Measurements from ENCODE around the gene FEN1. TPM values are rescaled to one million over a fixed set of nuclear protein-coding genes. Genes with fewer than 3 reads are reported as not detected.

The FEN1 gene
- total RNA-seq, 2 donors from 2014 or later = 55.4 to 64.7 TPM

DNA sequence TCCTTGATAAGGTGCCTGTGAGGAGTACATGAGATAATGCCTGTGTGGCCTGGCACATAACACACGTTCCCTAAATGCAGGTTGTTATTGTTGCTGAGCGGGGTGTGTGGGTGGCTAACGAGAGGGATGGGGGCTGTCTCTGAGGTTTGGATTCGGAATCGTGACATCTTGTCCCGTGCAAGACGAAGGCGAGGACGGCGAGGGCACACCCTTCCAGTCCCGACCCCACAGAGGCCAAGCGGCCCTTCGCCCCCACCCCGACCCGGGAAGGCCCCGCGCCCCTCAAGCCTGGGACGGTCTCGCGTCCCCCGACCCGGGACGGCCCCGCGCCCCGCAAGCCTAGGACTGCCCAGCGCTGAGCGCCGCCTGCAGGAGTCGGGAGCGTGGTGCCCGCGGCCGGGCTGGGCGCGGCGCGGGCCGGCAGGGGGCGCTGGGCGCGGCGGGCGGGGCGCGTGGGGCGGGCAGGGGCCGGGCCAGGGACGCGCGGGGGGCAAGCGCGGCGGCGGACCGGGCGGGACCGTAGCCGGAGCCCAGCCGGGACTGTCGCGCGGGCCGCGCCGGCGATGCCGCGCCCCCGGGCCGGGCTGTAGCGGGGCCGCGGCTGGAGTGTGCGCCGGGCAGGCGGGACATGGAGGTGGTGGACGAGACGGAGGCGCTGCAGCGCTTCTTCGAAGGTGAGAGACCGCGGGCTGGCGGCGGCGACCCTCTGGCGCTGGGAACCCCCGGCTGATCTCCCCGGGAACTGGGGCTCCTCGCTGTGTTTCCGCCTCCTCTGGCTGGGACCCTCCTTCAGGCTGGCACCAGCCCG, 40.4 kb upstream of the FEN1 start, which contains the start of gene MYRF:
TSS of gene MYRF (plus strand) at position 520 of the 808 bp plus-strand sequence. CDS start at position 629, 109 bp downstream.
- Mint-ChIP-seq H3K27me3 (ENCODE audit: low read depth) (peaks cover 30% of the 10 kb centered on the region), H3K9me3 (no peaks in the 10 kb centered on the region), H3K27ac (no peak within 1 kb of the TSS), H3K4me3 (peak within 1 kb of the TSS; percentile 78 to 81), H3K4me1 (ENCODE audit: low read depth) (peaks cover 27% of the 10 kb centered on the region), H3K36me3 (ENCODE audit: insufficient read depth in 2 of 2) (no peaks in the 10 kb centered on the region)
- ATAC-seq (replicated peaks in 1 of 2) (peak; percentile 82 to 91), DNase-seq (peak; percentile 72 to 76)

DNA sequence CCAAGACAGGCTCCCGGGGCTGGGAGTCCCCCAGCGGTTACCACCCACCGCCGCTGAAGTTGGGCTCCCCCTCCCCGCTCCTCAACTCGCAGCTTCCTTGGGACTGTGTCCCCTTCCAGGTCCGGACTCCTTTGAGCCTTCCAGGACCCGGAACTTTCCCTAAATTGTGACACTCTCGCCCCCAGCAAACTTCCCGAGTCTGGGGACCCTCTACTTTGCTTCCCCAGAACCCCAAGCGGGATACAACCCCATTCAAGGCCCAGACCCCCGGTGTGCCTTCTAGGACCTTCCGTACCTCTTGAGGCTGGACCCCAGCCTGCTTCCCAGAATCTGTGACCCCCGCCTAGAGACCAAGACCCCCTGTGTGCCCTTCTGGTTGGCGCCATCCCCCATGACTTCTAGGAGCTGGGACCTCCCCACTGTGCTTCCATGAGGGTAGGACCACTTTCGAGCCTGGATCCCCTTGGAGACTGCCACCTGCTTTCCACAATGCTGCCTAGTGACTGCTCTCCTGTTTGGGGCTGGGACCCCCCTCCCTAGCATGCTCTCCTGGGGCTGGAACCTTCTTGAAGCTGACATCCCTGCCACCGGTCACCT, 39.7 kb upstream of the FEN1 start:
- H3K4me1 Mint-ChIP-seq (ENCODE audit: low read depth) = peaks cover 27% of the 10 kb centered on the region
- H3K27me3 Mint-ChIP-seq (ENCODE audit: low read depth) = peaks cover 30% of the 10 kb centered on the region
- peak in 1 of 2 donors; percentile 1 for ATAC-seq (replicated peaks in 1 of 2)
- DNase-seq = no peak
- no peaks in the 10 kb centered on the region for H3K9me3 Mint-ChIP-seq
- no peaks in the 10 kb centered on the region for H3K36me3 Mint-ChIP-seq (ENCODE audit: insufficient read depth in 2 of 2)
- H3K27ac Mint-ChIP-seq = no peak overlapping the region
- peak overlapping the region; percentile 78 to 81 for H3K4me3 Mint-ChIP-seq

DNA sequence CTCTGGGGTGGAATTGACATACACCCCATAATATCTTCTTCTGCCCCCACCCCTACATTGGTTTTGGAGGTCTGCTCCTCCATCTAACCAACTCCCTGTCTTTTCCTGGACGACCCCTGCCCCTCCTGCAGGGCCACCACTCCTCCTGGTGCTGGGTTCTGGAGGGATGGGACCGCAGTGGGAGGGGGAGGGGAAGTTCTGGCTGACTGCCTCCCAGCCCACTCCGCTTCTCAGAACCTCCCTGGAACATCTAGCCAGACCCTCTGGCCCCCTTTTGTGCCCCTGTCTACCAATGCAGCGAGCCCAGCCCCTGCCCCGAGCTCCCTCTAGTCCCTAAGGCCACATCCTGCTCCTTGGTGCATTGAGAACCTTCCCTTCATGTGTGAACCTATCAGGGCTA, 39.0 kb upstream of the FEN1 start:
- Mint-ChIP-seq H3K27ac (no peak overlapping the region), H3K4me1 (ENCODE audit: low read depth) (peaks cover 27% of the 10 kb centered on the region), H3K27me3 (ENCODE audit: low read depth) (peaks cover 30% of the 10 kb centered on the region), H3K36me3 (ENCODE audit: insufficient read depth in 2 of 2) (no peaks in the 10 kb centered on the region), H3K4me3 (peak overlapping the region; percentile 78 to 81), H3K9me3 (no peaks in the 10 kb centered on the region)
- ATAC-seq (replicated peaks in 1 of 2) (no peak), DNase-seq (no peak)

DNA sequence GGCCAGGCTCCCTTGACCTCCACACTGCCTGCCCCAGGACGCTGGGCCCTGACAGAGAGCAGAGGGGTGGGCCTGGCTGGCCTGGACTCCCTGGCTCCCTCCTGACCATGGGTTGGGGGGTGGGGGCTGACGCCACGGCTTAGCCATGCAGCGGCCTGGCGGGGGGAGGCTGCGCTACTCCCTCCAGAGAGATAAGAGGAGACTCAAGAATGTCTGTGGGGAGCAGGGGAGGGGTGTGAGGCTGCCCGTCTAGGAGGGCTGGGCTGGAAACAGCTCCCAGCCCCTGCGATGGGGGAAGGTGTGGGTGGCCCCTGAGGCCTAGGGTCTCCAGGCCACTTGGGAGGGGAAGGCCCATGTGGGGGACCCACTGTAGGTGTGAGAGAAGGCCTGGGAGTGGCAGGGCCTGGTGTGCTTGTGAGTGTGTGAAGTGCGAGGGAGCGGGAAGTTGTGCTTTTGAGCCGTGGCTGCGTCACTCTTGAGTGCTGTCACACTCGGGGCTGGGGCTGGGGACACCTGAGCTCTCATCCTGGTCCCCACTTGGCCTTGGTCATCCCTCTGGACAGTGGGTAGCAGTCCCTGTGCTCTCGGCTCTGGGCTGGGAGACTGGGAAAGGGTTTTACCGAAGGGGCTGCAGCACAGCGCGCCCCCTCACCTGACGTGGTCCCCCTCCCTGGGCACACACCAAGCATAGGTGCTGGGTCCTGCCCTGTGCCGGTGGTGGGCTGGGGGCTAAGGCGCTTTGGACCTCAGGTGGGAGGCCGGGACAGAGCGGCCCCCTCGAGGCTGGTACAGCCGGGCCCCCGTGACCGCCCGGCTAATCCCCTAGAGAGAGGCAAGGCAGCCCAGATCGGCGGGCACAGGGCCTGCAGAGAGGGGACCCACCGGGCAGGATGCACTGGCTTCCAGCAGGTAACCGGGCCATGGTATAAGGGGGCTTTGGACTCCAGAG, 37.9 kb upstream of the FEN1 start:
- Mint-ChIP-seq H3K36me3 (ENCODE audit: insufficient read depth in 2 of 2) (no peaks in the 10 kb centered on the region), H3K27ac (no peak overlapping the region), H3K4me1 (ENCODE audit: low read depth) (peaks cover 27% of the 10 kb centered on the region), H3K27me3 (ENCODE audit: low read depth) (peaks cover 23% of the 10 kb centered on the region), H3K9me3 (no peaks in the 10 kb centered on the region), H3K4me3 (no peak overlapping the region)
- ATAC-seq (replicated peaks in 1 of 2) (no peak), DNase-seq (no peak)

DNA sequence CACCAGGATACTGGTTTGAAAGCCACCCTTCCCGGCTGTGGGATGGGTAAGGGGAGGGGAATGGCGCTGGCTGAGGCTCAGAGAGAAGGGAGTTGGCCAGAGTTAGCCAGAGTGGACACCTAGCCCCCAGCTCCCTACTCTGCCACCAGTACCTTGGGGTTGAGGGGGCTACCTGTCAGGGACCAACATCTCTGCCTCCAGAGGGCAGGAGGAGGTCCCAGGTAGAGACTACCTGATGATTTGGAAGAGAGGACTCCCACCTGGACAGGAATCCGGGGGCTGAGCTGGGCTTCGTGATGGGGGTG, 36.6 kb upstream of the FEN1 start:
- peaks cover 18% of the 10 kb centered on the region for H3K27me3 Mint-ChIP-seq (ENCODE audit: low read depth)
- no peak for ATAC-seq (replicated peaks in 1 of 2)
- H3K36me3 Mint-ChIP-seq (ENCODE audit: insufficient read depth in 2 of 2) = no peaks in the 10 kb centered on the region
- DNase-seq = no peak
- H3K9me3 Mint-ChIP-seq = no peaks in the 10 kb centered on the region
- H3K4me1 Mint-ChIP-seq (ENCODE audit: low read depth) = peaks cover 27% of the 10 kb centered on the region
- peak overlapping the region; percentile 34 for H3K27ac Mint-ChIP-seq
- no peak overlapping the region for H3K4me3 Mint-ChIP-seq

DNA sequence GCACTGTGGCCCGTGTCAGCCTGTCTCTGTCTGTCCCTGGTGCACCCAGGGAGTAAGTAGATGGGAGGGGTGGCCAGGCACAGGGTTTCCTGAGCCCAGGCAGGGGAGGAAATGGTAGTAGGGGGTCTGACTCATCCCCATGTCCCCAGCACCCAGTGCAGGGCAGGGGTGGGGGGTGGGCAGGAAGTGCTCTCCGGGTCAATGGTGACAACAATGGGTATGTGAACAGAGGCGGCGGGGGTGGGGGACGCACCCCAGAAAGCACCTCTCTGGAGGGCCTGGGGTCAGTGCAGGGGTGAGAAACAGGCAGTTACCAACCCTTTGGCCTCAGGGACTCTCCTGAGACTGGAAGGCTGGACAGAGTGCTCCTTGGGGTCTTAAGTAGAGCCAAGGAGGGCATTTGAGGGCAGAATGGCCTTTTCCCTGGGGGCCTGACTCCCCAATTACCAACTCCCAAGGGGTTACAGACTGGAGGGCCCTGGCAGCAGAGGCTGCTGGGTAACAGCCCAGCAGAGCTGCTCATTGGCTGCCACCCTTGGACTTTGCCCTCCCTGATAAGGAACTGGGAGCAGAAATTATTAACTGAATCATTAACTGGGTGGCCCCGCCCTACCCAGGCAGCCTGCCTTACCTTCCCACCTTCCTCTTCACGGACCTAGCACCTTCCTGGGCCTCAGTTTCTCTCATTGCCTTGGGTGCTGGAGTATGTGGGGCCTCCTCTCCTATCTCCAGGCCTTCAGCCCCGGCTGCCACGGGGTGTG, 36.1 kb upstream of the FEN1 start:
- peak overlapping the region in 1 of 2 donors; percentile 37 for H3K4me3 Mint-ChIP-seq
- H3K36me3 Mint-ChIP-seq (ENCODE audit: insufficient read depth in 2 of 2) = no peaks in the 10 kb centered on the region
- DNase-seq (peak; percentile 53 to 66), ATAC-seq (replicated peaks in 1 of 2) (peak; percentile 70 to 86)
- H3K4me1 Mint-ChIP-seq (ENCODE audit: low read depth) = peaks cover 27% of the 10 kb centered on the region
- H3K9me3 Mint-ChIP-seq = no peaks in the 10 kb centered on the region
- peak overlapping the region; percentile 34 for H3K27ac Mint-ChIP-seq
- H3K27me3 Mint-ChIP-seq (ENCODE audit: low read depth) = peaks cover 13% of the 10 kb centered on the region

DNA sequence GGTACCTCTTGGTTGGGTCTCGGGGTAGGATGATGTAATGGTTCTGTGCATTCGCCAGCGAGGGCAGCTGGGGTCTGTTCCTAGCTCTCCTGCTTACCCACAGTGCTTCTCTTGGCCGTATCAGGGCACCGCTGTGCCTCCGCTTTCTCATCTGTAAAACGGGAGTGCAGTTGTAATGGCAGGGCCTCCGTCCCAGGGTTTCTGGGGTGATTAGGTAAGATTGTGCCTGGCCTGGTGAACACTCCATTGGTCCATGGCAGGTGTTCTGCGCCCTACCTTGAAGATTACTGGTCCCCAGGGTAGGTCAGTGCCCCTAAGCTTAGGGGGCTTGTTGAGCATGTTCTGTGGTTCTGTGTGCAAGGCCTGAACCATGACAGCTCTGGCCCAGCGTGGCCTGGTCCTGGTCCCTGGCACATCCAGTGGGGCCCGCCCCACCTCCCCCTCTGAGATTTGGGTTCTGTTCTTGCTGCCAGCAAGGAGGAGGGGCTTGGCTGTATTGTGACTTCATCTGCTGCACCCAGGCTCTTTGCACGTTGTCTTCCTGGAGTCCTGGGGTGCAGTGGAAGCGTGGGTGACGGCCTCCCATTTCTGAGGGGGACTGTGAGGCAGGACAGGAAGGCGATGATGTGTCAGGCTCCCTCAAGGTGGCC, 35.4 kb upstream of the FEN1 start:
- Mint-ChIP-seq H3K4me3 (no peak overlapping the region), H3K27me3 (ENCODE audit: low read depth) (peaks cover 13% of the 10 kb centered on the region), H3K4me1 (ENCODE audit: low read depth) (peaks cover 27% of the 10 kb centered on the region), H3K36me3 (ENCODE audit: insufficient read depth in 2 of 2) (no peaks in the 10 kb centered on the region), H3K9me3 (no peaks in the 10 kb centered on the region), H3K27ac (no peak overlapping the region)
- no peak for DNase-seq
- ATAC-seq (replicated peaks in 1 of 2) = no peak

DNA sequence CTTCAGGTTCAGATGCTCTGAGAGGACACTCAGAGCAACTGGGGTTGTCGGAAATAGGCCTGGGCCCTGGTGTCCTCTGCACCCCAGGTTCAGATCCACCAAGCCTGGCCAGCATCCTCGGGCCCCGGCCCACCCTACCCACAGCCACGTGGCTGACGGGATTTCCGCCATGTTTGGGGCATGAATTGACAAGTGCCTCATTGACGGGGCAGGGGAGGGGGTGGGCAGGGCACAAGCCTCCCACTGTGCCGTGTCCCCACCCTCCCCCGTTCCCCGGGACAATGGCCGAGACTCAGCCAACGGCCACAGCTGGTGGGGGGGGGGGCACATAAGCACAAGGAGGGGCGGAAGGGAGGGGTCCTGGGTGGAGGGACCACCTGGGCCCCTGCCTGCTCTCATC, 31.8 kb upstream of the FEN1 start:
- H3K4me3 Mint-ChIP-seq = no peak overlapping the region
- ATAC-seq (replicated peaks in 1 of 2) (no peak), DNase-seq (no peak)

DNA sequence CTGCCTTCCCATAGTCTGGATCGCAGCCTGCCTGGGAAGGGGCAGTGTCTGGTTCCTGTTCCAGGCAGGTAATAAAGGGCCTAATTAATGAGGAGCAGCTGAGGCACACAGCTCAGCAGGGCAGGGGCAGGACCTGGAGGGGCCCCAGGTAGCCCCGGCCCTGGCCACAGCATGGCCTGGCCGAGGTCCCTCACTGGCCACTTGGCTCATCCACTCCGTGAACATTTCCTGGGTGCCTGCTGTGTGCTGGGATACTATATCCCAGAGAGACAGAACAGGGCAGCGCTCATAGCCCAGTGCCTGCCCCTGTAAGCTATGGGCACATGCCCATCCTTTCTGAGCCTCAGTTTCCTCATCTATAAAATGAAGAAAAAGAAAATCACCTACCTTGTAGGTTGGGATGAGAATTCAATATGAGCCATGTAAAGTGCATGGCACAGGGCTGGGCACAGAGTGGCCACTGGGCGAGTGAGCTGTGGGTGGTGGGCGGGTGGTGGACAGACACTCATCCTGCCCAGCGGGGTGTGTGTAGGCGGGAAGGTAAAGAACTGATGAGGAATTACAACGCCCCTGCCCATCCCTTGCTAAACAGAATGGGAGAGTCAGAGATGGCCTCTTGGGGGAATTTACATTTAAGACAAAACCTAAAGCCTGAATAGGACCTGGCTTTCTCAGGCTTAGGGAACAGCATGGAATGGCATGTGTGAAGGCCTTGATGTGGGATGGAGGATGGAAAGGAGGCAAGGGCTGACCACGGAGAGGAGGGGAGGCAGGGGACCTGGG, 31.1 kb upstream of the FEN1 start:
- no peak overlapping the region for H3K27ac Mint-ChIP-seq
- H3K4me3 Mint-ChIP-seq = no peak overlapping the region
- DNase-seq (no peak), ATAC-seq (replicated peaks in 1 of 2) (no peak)
- H3K9me3 Mint-ChIP-seq = no peaks in the 10 kb centered on the region
- peaks cover 7% of the 10 kb centered on the region for H3K4me1 Mint-ChIP-seq (ENCODE audit: low read depth)
- H3K27me3 Mint-ChIP-seq (ENCODE audit: low read depth) = no peaks in the 10 kb centered on the region
- no peaks in the 10 kb centered on the region for H3K36me3 Mint-ChIP-seq (ENCODE audit: insufficient read depth in 2 of 2)

More for the DNA sequence above, 31.8 kb upstream of the FEN1 start:
- Mint-ChIP-seq H3K27ac (no peak overlapping the region), H3K36me3 (ENCODE audit: insufficient read depth in 2 of 2) (no peaks in the 10 kb centered on the region), H3K4me1 (ENCODE audit: low read depth) (peaks cover 14% of the 10 kb centered on the region), H3K27me3 (ENCODE audit: low read depth) (no peaks in the 10 kb centered on the region), H3K9me3 (no peaks in the 10 kb centered on the region)

DNA sequence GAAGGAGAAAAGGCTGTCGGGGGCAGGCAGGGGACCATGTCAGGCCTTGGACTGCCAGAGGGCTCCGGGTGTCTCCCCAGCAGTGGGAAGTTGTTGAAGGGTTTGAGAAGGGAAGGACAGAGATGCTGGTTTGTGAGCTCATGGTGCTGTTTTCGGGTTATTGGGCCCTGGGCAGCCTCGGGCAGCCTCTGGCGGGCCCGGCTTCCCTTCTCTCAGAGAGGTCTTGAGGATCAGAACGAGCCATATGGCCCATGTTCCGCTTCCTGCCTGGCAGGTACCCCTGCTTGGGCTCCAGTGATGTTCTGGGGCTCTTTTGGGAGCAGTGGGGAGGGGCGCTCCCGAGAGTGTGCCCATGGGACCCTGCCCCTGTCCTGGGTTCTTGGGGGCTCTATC, 30.5 kb upstream of the FEN1 start:
- DNase-seq (no peak), ATAC-seq (replicated peaks in 1 of 2) (no peak)
- Mint-ChIP-seq H3K36me3 (ENCODE audit: insufficient read depth in 2 of 2) (no peaks in the 10 kb centered on the region), H3K4me3 (no peak overlapping the region), H3K4me1 (ENCODE audit: low read depth) (peaks cover under 1% of the 10 kb centered on the region), H3K27me3 (ENCODE audit: low read depth) (no peaks in the 10 kb centered on the region), H3K27ac (no peak overlapping the region), H3K9me3 (no peaks in the 10 kb centered on the region)

DNA sequence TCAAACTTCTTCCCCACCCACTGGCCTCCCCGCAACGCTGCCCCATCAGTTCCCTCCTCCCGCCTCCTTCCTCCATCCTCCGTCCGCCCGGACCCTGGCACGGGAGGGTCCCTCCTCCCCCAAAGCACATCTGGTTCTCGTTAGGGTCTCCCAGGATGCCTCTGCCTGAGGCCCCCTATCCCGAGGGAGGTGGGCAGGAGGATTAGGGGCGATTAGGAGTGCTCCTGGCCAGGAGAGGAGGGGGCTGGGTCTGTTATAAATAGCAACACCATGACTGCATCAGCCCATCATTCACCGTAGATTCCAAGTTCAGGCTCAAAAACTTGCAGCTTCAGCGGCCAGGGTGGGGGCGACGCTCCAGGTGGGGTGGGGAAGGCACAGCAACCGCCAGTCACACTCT, 29.9 kb upstream of the FEN1 start:
- H3K36me3 Mint-ChIP-seq (ENCODE audit: insufficient read depth in 2 of 2) = no peaks in the 10 kb centered on the region
- no peaks in the 10 kb centered on the region for H3K27me3 Mint-ChIP-seq (ENCODE audit: low read depth)
- H3K4me1 Mint-ChIP-seq (ENCODE audit: low read depth) = no peaks in the 10 kb centered on the region
- H3K27ac Mint-ChIP-seq = no peak overlapping the region
- H3K9me3 Mint-ChIP-seq = no peaks in the 10 kb centered on the region
- no peak overlapping the region for H3K4me3 Mint-ChIP-seq
- ATAC-seq (replicated peaks in 1 of 2) (no peak), DNase-seq (no peak)
